GM12878 (cell line): ENCODE measurements around the gene CSNK1G3. TPM values are rescaled to one million over a fixed set of nuclear protein-coding genes. Genes with fewer than 3 reads are reported as not detected.

Source experiments
- ATAC-seq: fragments of 200-7000 bp; cut with Tn5 transposase; 3 replicates; pipeline ENCODE4 v1.9.1; 2020; ENCODE audit warnings: mild to moderate bottlenecking, moderate library complexity
- BruUV-seq: library from RNA; stranded (reverse); fragments of 400-500 nt; replicated peaks from 2 replicates; lab custom pipeline; 2021; lab: Mats Ljungman, UMichigan
- CTCF ChIA-PET: fragments of 300-600 bp; sonication (Branson Sonifier 250); formaldehyde crosslinking; extraction: SDS; loops from one replicate; lab custom pipeline; 2021; ENCODE audit warnings: inconsistent platforms; lab: Yijun Ruan, JAX
- POLR2A ChIA-PET: fragments of 350-600 bp; formaldehyde crosslinking; extraction: SDS; loops from one replicate; lab custom pipeline; 2021; ENCODE audit warnings: inconsistent platforms; lab: Charles Lee
- RAD21 ChIA-PET: fragments of 300-600 bp; sonication (Branson Sonifier 250); formaldehyde crosslinking; loops from one replicate; lab custom pipeline; 2023; ENCODE audit warnings: antibody characterized with exemption; ENCODE audit not compliant: unreplicated experiment; lab: Charles Lee
- SMC1A ChIA-PET: fragments of 300-600 bp; sonication (Branson Sonifier 250); formaldehyde crosslinking; loops from one replicate; lab custom pipeline; 2023; ENCODE audit not compliant: unreplicated experiment, uncharacterized antibody; lab: Charles Lee
- DNase-seq: peaks from one replicate; pipeline ENCODE4 v3.0.0-alpha.2; 2011; ENCODE audit warnings: low read depth, low spot score
- FAIRE-seq: peaks from 3 replicates; lab custom pipeline; 2011; peaks lifted over from hg19 to GRCh38; lab: Jason Lieb, UNC
- H2AFZ ChIP-seq: 2 replicates; pipeline ENCODE4 v1.6.0; 2011; ENCODE audit warnings: low read depth, low read length, control low read depth; ENCODE audit not compliant: control insufficient read depth
- H3K27ac ChIP-seq: 2 replicates; pipeline ENCODE4 v1.5.1; 2011; ENCODE audit warnings: control low read depth; ENCODE audit not compliant: control insufficient read depth, insufficient read depth
- H3K27me3 ChIP-seq, 2 experiments: replicated peaks in 1 of 2; 2 replicates each; pipeline versions ENCODE4 v1.6.0 to v1.6.1; 2011; ENCODE audit warnings: low read length in 1 of 2; ENCODE audit not compliant: control insufficient read depth in 2 of 2, insufficient read depth in 2 of 2
- H3K36me3 ChIP-seq, 2 experiments: 2 replicates each; pipeline ENCODE4 v1.5.1; 2011; ENCODE audit warnings: low read length in 1 of 2; ENCODE audit not compliant: control insufficient read depth in 2 of 2, insufficient read depth in 2 of 2
- H3K4me1 ChIP-seq: 2 replicates; pipeline ENCODE4 v1.6.1; 2011; ENCODE audit warnings: mild to moderate bottlenecking, low read length, moderate library complexity, mixed read lengths; ENCODE audit not compliant: control insufficient read depth, insufficient read depth
- H3K4me2 ChIP-seq: 2 replicates; pipeline ENCODE4 v1.6.0; 2011; ENCODE audit warnings: control low read depth; ENCODE audit not compliant: control insufficient read depth, insufficient read depth
- H3K4me3 ChIP-seq: fragments of 200-600 bp; sonication (generic); 2 replicates; pipeline ENCODE4 v1.5.1; 2016
- H3K79me2 ChIP-seq: 2 replicates; pipeline ENCODE4 v1.6.0; 2011; ENCODE audit warnings: low read length; ENCODE audit not compliant: control insufficient read depth, insufficient read depth
- H3K9ac ChIP-seq: 2 replicates; pipeline ENCODE4 v1.8.0; 2011; ENCODE audit warnings: low read length, control low read depth, mixed read lengths; ENCODE audit not compliant: control insufficient read depth, insufficient read depth
- H3K9me3 ChIP-seq: replicated peaks from 3 replicates; pipeline ENCODE4 v1.5.1; 2011; ENCODE audit warnings: mild to moderate bottlenecking, low read length; ENCODE audit not compliant: control insufficient read depth, insufficient read depth
- H4K20me1 ChIP-seq: 2 replicates; pipeline ENCODE4 v1.6.0; 2011; ENCODE audit not compliant: control insufficient read depth, insufficient read depth
- E2F8 ChIP-seq: fragments of 450-650 bp; IDR thresholded peaks from 2 replicates; pipeline ENCODE4 v1.6.1; 2018; ENCODE audit warnings: mild to moderate bottlenecking, low read depth, moderate library complexity; ENCODE audit not compliant: partially characterized antibody
- JUNB ChIP-seq: IDR thresholded peaks from 2 replicates; pipeline ENCODE4 v1.6.1; 2016; ENCODE audit warnings: antibody characterized with exemption, mild to moderate bottlenecking
- NR2C2 ChIP-seq: IDR thresholded peaks from 2 replicates; pipeline ENCODE4 v1.6.1; 2011; ENCODE audit warnings: borderline replicate concordance, low read depth; ENCODE audit not compliant: control insufficient read depth, insufficient read length
- PRDM15 ChIP-seq: fragments of 450-650 bp; formaldehyde crosslinking; IDR thresholded peaks from 2 replicates; pipeline ENCODE4 v1.4.0; 2020; ENCODE audit warnings: mild to moderate bottlenecking, moderate library complexity
- RELB ChIP-seq: fragments of 450-650 bp; IDR thresholded peaks from 2 replicates; pipeline ENCODE4 v1.6.1; 2017; ENCODE audit warnings: low read depth, mild to moderate bottlenecking, moderate library complexity
- SMAD5 ChIP-seq: IDR thresholded peaks from 2 replicates; pipeline ENCODE4 v1.6.1; 2016; ENCODE audit warnings: antibody characterized with exemption, low read depth
- SREBF1 ChIP-seq: IDR thresholded peaks from 2 replicates; pipeline ENCODE4 v1.6.1; 2012; ENCODE audit warnings: mild to moderate bottlenecking, low read length
- SREBF2 ChIP-seq: IDR thresholded peaks from 2 replicates; pipeline ENCODE4 v1.6.1; 2012; ENCODE audit warnings: mild to moderate bottlenecking, low read length
- SRF ChIP-seq, 2 experiments: IDR thresholded peaks; 2 replicates each; pipeline ENCODE4 v1.6.1; 2011; ENCODE audit warnings: low read depth in 2 of 2, low read length in 2 of 2, mild to moderate bottlenecking in 1 of 2, moderate library complexity in 1 of 2
- ZNF274 ChIP-seq: IDR thresholded peaks from one replicate; pipeline ENCODE4 v1.8.0; 2011; ENCODE audit not compliant: insufficient read length, insufficient read depth
- ZZZ3 ChIP-seq: IDR thresholded peaks from 2 replicates; pipeline ENCODE4 v1.6.1; 2011; ENCODE audit warnings: low read depth; ENCODE audit not compliant: control insufficient read depth, insufficient read length
- WGBS: methylation state at CpG from one replicate; pipeline ENCODE4 v1.1.6; 2016; ENCODE audit warnings: low lambda C conversion rate; ENCODE audit not compliant: insufficient replicate concordance, insufficient coverage; ENCODE audit errors: missing lambda C conversion rate; 5-methylcytosine and 5-hydroxymethylcytosine counted together
- in situ Hi-C: fragments of 300-500 bp; cut with MboI; formaldehyde crosslinking; loops from 9 replicates; pipeline ENCODE4 v1.14.3; 2018; ENCODE audit warnings: mixed read lengths
- intact Hi-C: fragments of 100-400 bp; cut with micrococcal nuclease; formaldehyde crosslinking; loops from one replicate; pipeline ENCODE4 v1.14.2; 2022; ENCODE audit not compliant: unreplicated experiment
- polyA plus RNA-seq, 11 experiments: library from polyadenylated mRNA; depleted of rRNA in 4 of 11; unstranded in 6 of 11; stranded (reverse) in 5 of 11; fragments of >200 nt; fragmentation: Nextera tagmentation in 4 of 11; fragmentation: Illumina TruSeq in 1 of 11; extraction: Ambion mirVana in 4 of 11; extraction: Trizol in 1 of 11; gene quantifications; 1 replicate in 1 of 11; 2 replicates in 10 of 11; pipeline versions ENCODE4 v1.2.1 to v1.2.3, GENCODE V29; 2011 to 2016; ENCODE audit warnings: inconsistent platforms in 2 of 11, missing spikeins in 2 of 11, low read depth in 1 of 11
- total RNA-seq, 4 experiments: library from RNA; depleted of rRNA in 3 of 4; stranded (reverse); fragments of >200 nt in 3 of 4; fragmentation: Illumina TruSeq in 1 of 4; extraction: Trizol in 1 of 4; gene quantifications; 2 replicates each; pipeline versions ENCODE4 v1.2.1 to v1.2.3, GENCODE V29; 2013 to 2021

Gene CSNK1G3
- total and polyA plus RNA-seq, 10 of the 15 experiments (the other 5 are each of a cell fraction or from before 2014, with no cell fraction given) = 7.4 to 24.1 (median 17.9) TPM

- 0 out of 2 replicates have a peak, but pooled peaks have one; percentile 20 for TF ChIP-seq RELB
- TF ChIP-seq, all 136 proteins: peak for 2
Observed at GRCh38 chr5:123598028-123598689, 86.2 kb downstream of the CSNK1G3 start (continued).

GRCh38 chr5:123599171-123599570 is 87.2 kb downstream of the CSNK1G3 start:
- intact Hi-C loops (no loop called here), in situ Hi-C loops (no loop called here)
- WGBS = 100% methylated on average over 2 of the region's 2 CpGs

More at GRCh38 chr5:123599171-123599570, 87.2 kb downstream of the CSNK1G3 start:
- FAIRE-seq (no peak), ATAC-seq (no peak), DNase-seq (no peak)
- H3K27me3 ChIP-seq = no peaks in the 10 kb centered on the region
- H3K79me2 ChIP-seq = no peaks in the 10 kb centered on the region
- ChIA-PET CTCF (interaction anchor here (0.8 kb wide), 1 partner anchor 11 kb away, joined by 3 read pairs; no protein-coding TSS in a partner anchor), POLR2A (no interaction called here), SMC1A (no interaction called here), RAD21 (interaction anchor here (0.8 to 2.1 kb wide), 2 partner anchors 9 to 176 kb away, joined by 3 to 4 read pairs; partner anchors contain the start of gene CEP120)
- TF ChIP-seq SREBF2 = no peak
- TF ChIP-seq E2F8 = no peak
- no peak for TF ChIP-seq SRF (IDR thresholded peaks at IDR 0.05; ENCODE audit: low read depth in 2 of 2, low read length in 2 of 2)
- no peak for TF ChIP-seq NR2C2
- TF ChIP-seq JUNB = no peak
- no peak for TF ChIP-seq RELB
- no peak for TF ChIP-seq ZNF274
- no peak for TF ChIP-seq SREBF1
- TF ChIP-seq ZZZ3 = no peak
- TF ChIP-seq SMAD5 = no peak
- no peak for TF ChIP-seq PRDM15 (CRISPR knock-in tag)
- H3K9ac ChIP-seq = no peak overlapping the region
- no peak overlapping the region for H3K27ac ChIP-seq
- BruUV-seq = no TSS peak
- H2AFZ ChIP-seq = no peak overlapping the region
- H3K4me3 ChIP-seq = no peak overlapping the region
- H4K20me1 ChIP-seq = no peaks in the 10 kb centered on the region
- peaks cover 0 to 9% of the 10 kb centered on the region in 2 experiments; a peak in 1 of 4 replicates for H3K36me3 ChIP-seq
- H3K4me1 ChIP-seq = no peaks in the 10 kb centered on the region
- no peaks in the 10 kb centered on the region for H3K9me3 ChIP-seq
- H3K4me2 ChIP-seq = no peak overlapping the region
